Lower leg skin (tissue), 3 donors: Measurements from ENCODE around the gene IPO13.

Experiments
- CTCF ChIP-seq, 3 donors: fragments of 450-650 bp; IDR thresholded peaks; one replicate each; pipeline ENCODE4 v1.5.1; 2016; ENCODE audit warnings: antibody characterized with exemption in 3 of 3, mild to moderate bottlenecking in 3 of 3, moderate library complexity in 2 of 3
- POLR2A ChIP-seq, 2 donors: fragments of 450-650 bp; IDR thresholded peaks; one replicate each; pipeline ENCODE4 v1.6.1; 2016 to 2017; ENCODE audit warnings: antibody characterized with exemption in 2 of 2, mild to moderate bottlenecking in 1 of 2, moderate library complexity in 1 of 2

GRCh38 chr1:43908858-43909257, 37.9 kb upstream of the IPO13 start:
- TF ChIP-seq CTCF (IDR thresholded peaks at IDR 0.05) (no peak), POLR2A (IDR thresholded peaks at IDR 0.05) (no peak)
